Neural cell (in vitro differentiated cells): ENCODE measurements around the gene TRPV2. TPM values are rescaled to one million over a fixed set of nuclear protein-coding genes. Genes with fewer than 3 reads are reported as not detected.

Experiments used
- H2AFZ ChIP-seq: fragments of 200-600, 300-800 bp; sonication (generic), shearing (Covaris generic); 2 replicates; pipeline ENCODE4 v1.6.0; 2014; ENCODE audit warnings: low read depth, mild to moderate bottlenecking, antibody characterized with exemption, low read length, moderate library complexity
- H3F3A ChIP-seq: fragments of 200-600 bp; shearing (Covaris generic); 2 replicates; pipeline ENCODE4 v1.6.1; 2016; ENCODE audit warnings: mild to moderate bottlenecking, moderate library complexity, mixed read lengths, antibody characterized with exemption, low read length; ENCODE audit not compliant: insufficient read depth, poor library complexity, severe bottlenecking
- H3K27ac ChIP-seq: fragments of 200-600, 300-800 bp; sonication (generic), shearing (Covaris generic); 2 replicates; pipeline ENCODE4 v1.5.1; 2014; ENCODE audit warnings: mild to moderate bottlenecking, low read length, moderate library complexity
- H3K27me3 ChIP-seq: fragments of 300-800, 200-600 bp; sonication (generic), shearing (Covaris generic); 2 replicates; pipeline ENCODE4 v1.6.0; 2014; ENCODE audit warnings: mild to moderate bottlenecking, low read depth, low read length, moderate library complexity; ENCODE audit not compliant: insufficient read depth
- H3K36me3 ChIP-seq: fragments of 300-800, 200-600 bp; sonication (generic), shearing (Covaris generic); 2 replicates; pipeline ENCODE4 v1.5.1; 2014; ENCODE audit warnings: mild to moderate bottlenecking, antibody characterized with exemption, low read length, moderate library complexity; ENCODE audit not compliant: insufficient read depth
- H3K4me2 ChIP-seq: fragments of 300-800, 200-600 bp; sonication (generic), shearing (Covaris generic); 2 replicates; pipeline ENCODE4 v1.6.0; 2014; ENCODE audit warnings: mild to moderate bottlenecking, low read length
- H3K4me3 ChIP-seq: fragments of 300-800, 200-600 bp; sonication (generic), shearing (Covaris generic); 2 replicates; pipeline ENCODE4 v1.5.1; 2014; ENCODE audit warnings: mild to moderate bottlenecking, low read length, moderate library complexity
- H3K79me2 ChIP-seq: fragments of 200-600 bp; shearing (Covaris generic); replicated peaks from 2 replicates; pipeline ENCODE4 v1.6.0; 2014; ENCODE audit warnings: mild to moderate bottlenecking, low read length, moderate library complexity; ENCODE audit not compliant: insufficient read depth
- H3K9ac ChIP-seq: fragments of 300-800, 200-600 bp; sonication (generic), shearing (Covaris generic); 2 replicates; pipeline ENCODE4 v1.6.1; 2016; ENCODE audit warnings: mild to moderate bottlenecking, low read length, mixed read lengths
- H3K9me2 ChIP-seq: fragments of 200-600 bp; shearing (Covaris generic); 2 replicates; pipeline ENCODE4 v1.6.1; 2016; ENCODE audit warnings: mild to moderate bottlenecking, low read length, mixed read lengths; ENCODE audit not compliant: insufficient read depth
- H3K9me3 ChIP-seq: fragments of 200-600, 300-800 bp; sonication (generic), shearing (Covaris generic); 2 replicates; pipeline ENCODE4 v1.6.1; 2016; ENCODE audit warnings: mild to moderate bottlenecking, mixed run types, low read length, moderate library complexity, mixed read lengths
- H4K20me1 ChIP-seq: fragments of 200-600 bp; shearing (Covaris generic); 2 replicates; pipeline ENCODE4 v1.6.1; 2016; ENCODE audit warnings: mild to moderate bottlenecking, mixed run types; ENCODE audit not compliant: insufficient read depth
- EP300 ChIP-seq: fragments of 450-650 bp; conservative IDR thresholded peaks from 2 replicates; pipeline ENCODE4 v1.6.1; 2014; ENCODE audit warnings: antibody characterized with exemption, mild to moderate bottlenecking, moderate library complexity; ENCODE audit not compliant: poor library complexity, severe bottlenecking
- EZH2 ChIP-seq: fragments of 200-600, 300-800 bp; shearing (Covaris generic), sonication (generic); IDR thresholded peaks from 2 replicates; pipeline ENCODE4 v1.6.1; 2014; ENCODE audit warnings: antibody characterized with exemption, low read length, borderline replicate concordance, mild to moderate bottlenecking; ENCODE audit not compliant: insufficient read depth, poor library complexity, severe bottlenecking
- MXI1 ChIP-seq: fragments of 450-650 bp; conservative IDR thresholded peaks from 2 replicates; pipeline ENCODE4 v1.6.1; 2014; ENCODE audit warnings: antibody characterized with exemption, mild to moderate bottlenecking; ENCODE audit not compliant: poor library complexity, severe bottlenecking
- POLR2AphosphoS5 ChIP-seq: IDR thresholded peaks from 2 replicates; pipeline ENCODE4 v1.6.1; 2012
- RAD21 ChIP-seq: fragments of 450-650 bp; conservative IDR thresholded peaks from 2 replicates; pipeline ENCODE4 v1.6.1; 2014; ENCODE audit warnings: antibody characterized with exemption, mild to moderate bottlenecking, moderate library complexity
- SMC3 ChIP-seq: fragments of 450-650 bp; conservative IDR thresholded peaks from 2 replicates; pipeline ENCODE4 v1.6.1; 2014; ENCODE audit warnings: antibody characterized with exemption, mild to moderate bottlenecking, moderate library complexity; ENCODE audit not compliant: poor library complexity
- TAF1 ChIP-seq: IDR thresholded peaks from 2 replicates; pipeline ENCODE4 v1.6.1; 2012; ENCODE audit warnings: low read depth
- polyA plus RNA-seq: library from polyadenylated mRNA; depleted of rRNA; stranded (reverse); fragments of >200 nt; gene quantifications from 2 replicates; pipeline ENCODE4 v1.2.3, GENCODE V29; 2014
- TF ChIP-seq, protein P1 (sequence below): fragments of 450-650 bp; IDR thresholded peaks from 2 replicates; pipeline ENCODE4 v1.5.1; 2014; ENCODE audit warnings: antibody characterized with exemption, mild to moderate bottlenecking, moderate library complexity; ENCODE audit not compliant: poor library complexity, severe bottlenecking
- TF ChIP-seq, protein P2 (sequence below): IDR thresholded peaks from 2 replicates; pipeline ENCODE4 v1.6.1; 2012; ENCODE audit warnings: borderline replicate concordance

Gene TRPV2
- polyA plus RNA-seq, 1 donor from 2014 or later: not detected

DNA sequence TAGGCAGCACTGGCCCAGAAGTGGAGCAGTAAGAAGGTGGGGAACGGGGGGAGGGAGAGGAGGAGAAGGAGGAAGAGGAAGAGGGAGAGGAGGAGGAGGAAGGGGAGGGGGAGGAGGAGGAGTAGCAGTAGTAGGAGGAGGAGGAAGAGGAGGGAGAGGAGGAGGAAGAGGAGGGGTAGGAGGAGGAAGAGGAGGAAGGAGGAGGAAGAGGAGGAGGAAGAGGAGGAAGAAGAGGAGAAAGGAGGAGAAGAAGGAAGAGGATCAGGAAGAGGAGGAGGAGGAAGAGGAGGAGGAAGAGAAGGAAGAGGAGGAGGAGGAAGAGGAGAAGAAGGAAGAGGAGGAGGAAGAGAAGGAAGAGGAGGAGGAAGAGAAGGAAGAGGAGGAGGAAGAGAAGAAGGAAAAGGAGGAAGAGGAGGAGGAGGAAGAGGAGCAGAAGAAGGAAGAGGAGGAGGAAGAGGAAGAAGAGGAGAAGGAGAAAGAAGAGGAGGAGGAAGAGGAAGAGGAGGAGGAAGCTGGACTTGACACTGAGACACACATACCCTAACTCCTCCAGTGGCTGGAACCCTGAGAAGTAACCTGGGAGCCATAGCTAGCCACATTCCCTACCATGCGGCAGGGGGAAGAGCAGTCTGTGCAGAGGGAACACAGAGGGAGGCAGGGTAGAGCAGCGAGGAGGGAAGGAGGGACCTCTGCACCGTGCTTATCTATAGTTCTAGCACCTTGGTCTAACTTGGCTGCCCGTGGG lies 40.8 kb downstream of the TRPV2 start:
- Histone ChIP-seq H3K9me2 (no peaks in the 10 kb centered on the region), H3K9ac (no peak overlapping the region), H3K27me3 (no peaks in the 10 kb centered on the region), H3K4me3 (no peak overlapping the region), H3F3A (no peaks in the 10 kb centered on the region), H3K79me2 (no peaks in the 10 kb centered on the region), H3K9me3 (no peaks in the 10 kb centered on the region), H3K36me3 (no peaks in the 10 kb centered on the region), H3K4me2 (no peak overlapping the region), H2AFZ (no peak overlapping the region), H3K27ac (no peak overlapping the region), H4K20me1 (no peaks in the 10 kb centered on the region)
- no peak for TF ChIP-seq MXI1
- no peak for TF ChIP-seq RAD21
- no peak for TF ChIP-seq EP300
- TF ChIP-seq POLR2AphosphoS5: no peak
- TF ChIP-seq EZH2: no peak
- no peak for TF ChIP-seq SMC3
- TF ChIP-seq, protein P1, sequence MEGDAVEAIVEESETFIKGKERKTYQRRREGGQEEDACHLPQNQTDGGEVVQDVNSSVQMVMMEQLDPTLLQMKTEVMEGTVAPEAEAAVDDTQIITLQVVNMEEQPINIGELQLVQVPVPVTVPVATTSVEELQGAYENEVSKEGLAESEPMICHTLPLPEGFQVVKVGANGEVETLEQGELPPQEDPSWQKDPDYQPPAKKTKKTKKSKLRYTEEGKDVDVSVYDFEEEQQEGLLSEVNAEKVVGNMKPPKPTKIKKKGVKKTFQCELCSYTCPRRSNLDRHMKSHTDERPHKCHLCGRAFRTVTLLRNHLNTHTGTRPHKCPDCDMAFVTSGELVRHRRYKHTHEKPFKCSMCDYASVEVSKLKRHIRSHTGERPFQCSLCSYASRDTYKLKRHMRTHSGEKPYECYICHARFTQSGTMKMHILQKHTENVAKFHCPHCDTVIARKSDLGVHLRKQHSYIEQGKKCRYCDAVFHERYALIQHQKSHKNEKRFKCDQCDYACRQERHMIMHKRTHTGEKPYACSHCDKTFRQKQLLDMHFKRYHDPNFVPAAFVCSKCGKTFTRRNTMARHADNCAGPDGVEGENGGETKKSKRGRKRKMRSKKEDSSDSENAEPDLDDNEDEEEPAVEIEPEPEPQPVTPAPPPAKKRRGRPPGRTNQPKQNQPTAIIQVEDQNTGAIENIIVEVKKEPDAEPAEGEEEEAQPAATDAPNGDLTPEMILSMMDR: no peak
- no peak for TF ChIP-seq TAF1
- TF ChIP-seq, protein P2, sequence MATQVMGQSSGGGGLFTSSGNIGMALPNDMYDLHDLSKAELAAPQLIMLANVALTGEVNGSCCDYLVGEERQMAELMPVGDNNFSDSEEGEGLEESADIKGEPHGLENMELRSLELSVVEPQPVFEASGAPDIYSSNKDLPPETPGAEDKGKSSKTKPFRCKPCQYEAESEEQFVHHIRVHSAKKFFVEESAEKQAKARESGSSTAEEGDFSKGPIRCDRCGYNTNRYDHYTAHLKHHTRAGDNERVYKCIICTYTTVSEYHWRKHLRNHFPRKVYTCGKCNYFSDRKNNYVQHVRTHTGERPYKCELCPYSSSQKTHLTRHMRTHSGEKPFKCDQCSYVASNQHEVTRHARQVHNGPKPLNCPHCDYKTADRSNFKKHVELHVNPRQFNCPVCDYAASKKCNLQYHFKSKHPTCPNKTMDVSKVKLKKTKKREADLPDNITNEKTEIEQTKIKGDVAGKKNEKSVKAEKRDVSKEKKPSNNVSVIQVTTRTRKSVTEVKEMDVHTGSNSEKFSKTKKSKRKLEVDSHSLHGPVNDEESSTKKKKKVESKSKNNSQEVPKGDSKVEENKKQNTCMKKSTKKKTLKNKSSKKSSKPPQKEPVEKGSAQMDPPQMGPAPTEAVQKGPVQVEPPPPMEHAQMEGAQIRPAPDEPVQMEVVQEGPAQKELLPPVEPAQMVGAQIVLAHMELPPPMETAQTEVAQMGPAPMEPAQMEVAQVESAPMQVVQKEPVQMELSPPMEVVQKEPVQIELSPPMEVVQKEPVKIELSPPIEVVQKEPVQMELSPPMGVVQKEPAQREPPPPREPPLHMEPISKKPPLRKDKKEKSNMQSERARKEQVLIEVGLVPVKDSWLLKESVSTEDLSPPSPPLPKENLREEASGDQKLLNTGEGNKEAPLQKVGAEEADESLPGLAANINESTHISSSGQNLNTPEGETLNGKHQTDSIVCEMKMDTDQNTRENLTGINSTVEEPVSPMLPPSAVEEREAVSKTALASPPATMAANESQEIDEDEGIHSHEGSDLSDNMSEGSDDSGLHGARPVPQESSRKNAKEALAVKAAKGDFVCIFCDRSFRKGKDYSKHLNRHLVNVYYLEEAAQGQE: no peak

DNA sequence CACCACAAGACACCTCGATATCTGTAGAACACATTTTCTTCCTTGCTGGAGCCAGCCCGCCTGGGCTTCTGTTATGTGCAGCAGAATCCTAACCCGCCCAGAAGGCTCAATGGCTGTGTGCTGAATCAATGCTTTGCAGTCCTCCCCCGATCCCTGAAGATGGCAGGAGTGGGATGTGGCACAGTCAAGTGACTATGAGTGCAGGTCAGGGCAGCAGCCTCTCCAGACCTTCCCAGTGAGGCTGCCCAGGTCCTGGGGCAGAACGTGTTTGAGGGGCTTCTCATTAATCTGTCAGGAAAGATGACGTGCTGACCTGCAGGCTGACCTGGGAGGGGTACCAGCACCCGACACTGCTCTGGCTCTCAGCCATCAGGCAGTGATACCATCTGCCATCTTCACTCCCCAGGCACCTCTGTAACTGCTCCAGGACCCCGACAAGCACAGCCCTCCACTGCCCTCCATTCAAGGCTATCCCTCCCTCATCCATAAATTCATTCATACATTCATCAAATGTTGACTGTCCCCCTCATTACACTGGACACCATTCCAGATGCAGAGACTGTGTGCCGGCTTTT lies 41.5 kb downstream of the TRPV2 start:
- TF ChIP-seq EZH2: no peak
- no peak for TF ChIP-seq POLR2AphosphoS5
- TF ChIP-seq MXI1: no peak
- TF ChIP-seq RAD21: no peak
- TF ChIP-seq, protein P1: no peak
- no peak for TF ChIP-seq TAF1
- TF ChIP-seq EP300: no peak
- TF ChIP-seq, protein P2: no peak
- no peak for TF ChIP-seq SMC3

More for the DNA sequence above, 41.5 kb downstream of the TRPV2 start:
- Histone ChIP-seq H3K79me2 (no peaks in the 10 kb centered on the region), H3K4me3 (no peak overlapping the region), H2AFZ (no peak overlapping the region), H3F3A (no peaks in the 10 kb centered on the region), H3K27me3 (no peaks in the 10 kb centered on the region), H3K36me3 (no peaks in the 10 kb centered on the region), H3K9me2 (no peaks in the 10 kb centered on the region), H3K27ac (no peak overlapping the region), H3K4me2 (no peak overlapping the region), H3K9ac (no peak overlapping the region), H3K9me3 (no peaks in the 10 kb centered on the region), H4K20me1 (no peaks in the 10 kb centered on the region)
